Stimulated activated CD4-positive, alpha-beta T cell treated with anti-CD3 and anti-CD28 coated beads, Interleukin-2, amount 100 ng/mL, for 48 hours (primary cell): ENCODE measurements around the gene GNG13.

ENCODE experiments used
- DNase-seq, 2 donors: peaks; one replicate each; pipeline ENCODE4 v3.0.0-alpha.2; 2020

Gene GNG13

GRCh38 chr16:793414-793813 is 7.1 kb downstream of the GNG13 start:
- no peak for DNase-seq

GRCh38 chr16:792221-792995 is 8.1 kb downstream of the GNG13 start:
- DNase-seq: no peak

- no peak for DNase-seq
Measured at GRCh38 chr16:791131-791530, 9.4 kb downstream of the GNG13 start.

GRCh38 chr16:790086-790485 is 10.4 kb downstream of the GNG13 start:
- DNase-seq: no peak

GRCh38 chr16:789191-789850 is 11.2 kb downstream of the GNG13 start:
- no peak for DNase-seq

- DNase-seq: peak; percentile 90 to 94
Measured at GRCh38 chr16:788399-789126, 12.0 kb downstream of the GNG13 start, which contains the start of gene CHTF18. Gene CHTF18, plus strand, starts transcription at chr16:788620. Its CDS starts 65 bp downstream, at chr16:788685.

GRCh38 chr16:787978-788398 is 12.5 kb downstream of the GNG13 start, which contains the start of gene RPUSD1:
Gene RPUSD1, minus strand, starts transcription at chr16:788381. Its CDS starts 644 bp downstream, at chr16:787737.
- DNase-seq: no peak

GRCh38 chr16:787321-787966 is 13.1 kb downstream of the GNG13 start:
- DNase-seq: no peak

- peak; percentile 69 to 80 for DNase-seq
Measured at GRCh38 chr16:785563-786535, 14.7 kb downstream of the GNG13 start.

- DNase-seq: no peak
Measured at GRCh38 chr16:784431-784830, 16.1 kb downstream of the GNG13 start.

GRCh38 chr16:783404-784161 is 17.0 kb downstream of the GNG13 start:
- DNase-seq: no peak

- no peak for DNase-seq
Measured at GRCh38 chr16:782766-783403, 17.6 kb downstream of the GNG13 start.

- no peak for DNase-seq
Measured at GRCh38 chr16:782258-782657, 18.3 kb downstream of the GNG13 start.

GRCh38 chr16:781346-782010 is 19.1 kb downstream of the GNG13 start:
- DNase-seq: no peak

GRCh38 chr16:780296-780695 is 20.2 kb downstream of the GNG13 start:
- no peak for DNase-seq

- no peak for DNase-seq
Measured at GRCh38 chr16:779561-779960, 21.0 kb downstream of the GNG13 start.

GRCh38 chr16:778909-779527 is 21.5 kb downstream of the GNG13 start:
- no peak for DNase-seq

- no peak for DNase-seq
Measured at GRCh38 chr16:778447-778846, 22.1 kb downstream of the GNG13 start.

- no peak for DNase-seq
Measured at GRCh38 chr16:777826-778225, 22.7 kb downstream of the GNG13 start.
